Ectodermal cell (in vitro differentiated cells): ENCODE results near the gene GNAQ.
"Not testable (repeated sequence)": the region's sequence is repeated elsewhere in the genome, so short reads cannot be mapped to it uniquely, and the experiment has no call there.

ENCODE experiments used
- H3K27ac ChIP-seq: 2 replicates; pipeline ENCODE4 v1.7.0; 2013; ENCODE audit warnings: mild to moderate bottlenecking, low read depth, low read length; ENCODE audit not compliant: insufficient read depth, poor library complexity, severe bottlenecking
- H3K27me3 ChIP-seq: 2 replicates; pipeline ENCODE4 v1.7.0; 2013; ENCODE audit warnings: mild to moderate bottlenecking, low read length; ENCODE audit not compliant: insufficient read depth, control insufficient read depth, poor library complexity, severe bottlenecking
- H3K36me3 ChIP-seq: one replicate; pipeline ENCODE4 v1.7.0; 2013; ENCODE audit warnings: low read length; ENCODE audit not compliant: control insufficient read depth, insufficient read depth
- H3K4me1 ChIP-seq: one replicate; pipeline ENCODE4 v1.7.0; 2013; ENCODE audit warnings: low read length; ENCODE audit not compliant: control insufficient read depth, insufficient read depth
- H3K4me3 ChIP-seq: 2 replicates; pipeline ENCODE4 v1.7.0; 2013; ENCODE audit warnings: low read depth, low read length, control low read depth; ENCODE audit not compliant: insufficient read depth
- H3K9me3 ChIP-seq: 2 replicates; pipeline ENCODE4 v1.7.0; 2013; ENCODE audit warnings: mild to moderate bottlenecking, low read length, moderate library complexity; ENCODE audit not compliant: control insufficient read depth
- WGBS, 2 experiments: methylation state at CpG; one replicate each; pipeline ENCODE4 v1.1.7; 2013; ENCODE audit warnings: missing lambda C conversion rate in 2 of 2; 5-methylcytosine and 5-hydroxymethylcytosine counted together

Gene GNAQ

DNA sequence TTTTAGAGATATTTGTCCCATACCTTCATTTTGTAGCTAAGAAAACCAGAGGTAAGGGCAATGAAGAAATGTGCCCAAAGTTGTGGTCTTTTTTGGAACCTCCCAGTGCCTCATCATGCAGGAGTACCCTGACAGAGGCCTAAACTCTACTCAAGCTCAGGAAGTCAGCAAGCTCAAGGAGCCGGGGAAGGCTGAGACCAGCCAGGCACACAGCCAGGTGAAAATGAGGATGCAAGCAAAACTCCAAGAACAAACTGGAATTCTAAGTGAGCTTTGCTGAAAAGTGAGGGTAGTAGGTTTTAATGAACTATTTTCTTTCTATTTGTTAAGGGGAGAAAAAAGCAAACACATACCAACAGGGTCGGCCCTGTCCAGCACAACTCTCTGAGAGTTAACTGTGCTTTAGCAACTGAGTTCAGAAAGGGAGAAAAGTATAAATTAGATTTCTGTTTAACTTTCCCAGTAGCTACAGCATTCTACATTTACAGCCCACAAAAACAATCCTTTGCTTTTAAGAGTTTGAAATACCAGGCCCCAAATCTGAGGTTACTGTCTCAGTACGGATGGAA is 146.4 kb downstream of the GNAQ start:
- Histone ChIP-seq H3K36me3 (no peaks in the 10 kb centered on the region), H3K27me3 (no peaks in the 10 kb centered on the region), H3K4me1 (peaks cover 14% of the 10 kb centered on the region), H3K9me3 (no peaks in the 10 kb centered on the region), H3K4me3 (no peak overlapping the region), H3K27ac (no peak overlapping the region)
- 85 to 97% methylated on average over 2 to 3 of the region's 3 CpGs for WGBS, 2 experiments

DNA sequence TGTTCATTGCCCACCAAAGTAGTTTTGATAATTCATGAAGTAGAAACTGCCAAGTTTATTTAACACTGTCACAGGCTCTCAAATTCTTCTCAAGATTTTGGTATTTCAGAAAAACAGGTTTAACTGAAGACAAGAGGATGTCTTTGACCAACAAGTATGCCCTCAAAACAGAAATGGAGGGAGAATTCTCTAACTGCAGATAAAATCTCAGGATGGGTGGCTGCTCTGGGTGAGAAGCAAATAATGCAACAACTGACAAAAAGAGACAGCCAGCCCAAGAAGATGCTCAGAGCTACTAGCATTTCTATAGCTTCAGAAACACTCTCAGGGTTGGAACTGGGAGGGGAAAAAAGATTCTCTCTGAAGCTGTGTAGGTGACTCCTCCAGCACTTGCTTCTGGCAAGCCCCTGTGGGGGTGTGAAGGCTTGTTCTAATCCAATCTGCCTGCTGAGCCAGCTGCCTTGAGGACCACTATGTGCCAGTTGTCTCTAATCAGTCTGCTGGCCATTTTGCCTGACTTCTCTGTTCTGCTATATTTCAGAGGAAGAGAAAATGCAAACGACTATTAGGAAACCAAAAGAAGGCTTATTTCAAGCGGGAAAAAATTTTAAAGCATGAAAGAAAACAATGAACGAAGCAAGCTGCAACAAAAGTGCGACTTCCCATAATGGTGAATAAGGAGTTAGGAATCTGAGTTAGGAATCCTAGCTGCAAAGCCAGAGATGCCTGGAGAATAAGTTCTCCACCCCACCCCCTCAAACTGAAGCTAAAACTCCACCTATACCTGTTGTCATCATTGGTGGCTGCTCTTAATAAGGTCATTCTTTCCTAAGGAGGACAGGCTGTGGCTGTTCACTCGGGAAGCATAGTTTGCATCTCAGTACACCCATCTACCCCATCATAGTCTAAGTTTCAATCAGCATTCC is 147.5 kb downstream of the GNAQ start:
- no peaks in the 10 kb centered on the region for H3K9me3 ChIP-seq
- peaks cover 14% of the 10 kb centered on the region for H3K4me1 ChIP-seq
- no peak overlapping the region for H3K4me3 ChIP-seq
- 52 to 59% methylated on average over 5 of the region's 5 CpGs for WGBS, 2 experiments
- no peaks in the 10 kb centered on the region for H3K27me3 ChIP-seq
- H3K27ac ChIP-seq = no peak overlapping the region
- no peaks in the 10 kb centered on the region for H3K36me3 ChIP-seq

DNA sequence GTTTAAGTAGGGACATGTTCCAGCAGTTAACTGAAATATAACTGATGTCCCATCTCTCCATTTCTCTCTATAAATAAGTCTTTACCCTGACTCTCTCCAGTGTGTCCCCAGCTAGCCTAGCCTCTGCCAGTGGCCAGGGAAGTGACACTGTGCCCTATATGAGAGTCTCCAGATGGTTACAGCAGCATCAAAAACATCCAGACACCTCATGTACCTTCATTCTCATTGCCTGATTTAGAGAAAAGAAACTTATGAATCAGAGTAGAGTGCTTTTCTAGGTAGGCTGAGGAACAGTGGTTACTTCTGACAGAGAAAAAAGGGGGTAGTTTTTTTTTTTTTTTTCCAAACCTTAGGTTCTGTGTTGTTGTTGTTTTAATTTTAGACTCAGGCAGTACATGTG is 148.5 kb downstream of the GNAQ start:
- Histone ChIP-seq H3K27ac (no peak overlapping the region), H3K4me3 (no peak overlapping the region), H3K27me3 (no peaks in the 10 kb centered on the region), H3K36me3 (no peaks in the 10 kb centered on the region), H3K4me1 (peaks cover 14% of the 10 kb centered on the region), H3K9me3 (no peaks in the 10 kb centered on the region)

DNA sequence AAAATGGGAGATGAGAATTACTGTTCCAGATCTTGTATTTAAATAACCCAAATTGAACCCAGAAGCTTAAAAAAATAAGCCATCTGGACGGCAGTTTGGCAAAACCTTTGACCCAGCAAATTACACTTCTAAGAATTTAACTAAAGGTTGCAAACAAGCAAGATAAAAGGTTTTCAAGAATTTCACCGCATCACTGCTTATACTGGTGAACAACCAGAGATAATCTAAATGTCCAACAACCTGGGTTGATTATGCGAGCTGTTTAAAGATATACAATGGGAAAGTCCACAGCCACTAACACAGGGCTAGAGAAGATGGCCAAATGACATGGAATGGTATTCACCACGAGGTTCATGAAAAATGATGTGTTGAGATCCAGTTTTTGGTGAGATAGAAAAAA is 149.3 kb downstream of the GNAQ start:
- no peaks in the 10 kb centered on the region for H3K36me3 ChIP-seq
- H3K9me3 ChIP-seq = no peaks in the 10 kb centered on the region
- no peaks in the 10 kb centered on the region for H3K27me3 ChIP-seq
- peaks cover 14% of the 10 kb centered on the region for H3K4me1 ChIP-seq
- H3K4me3 ChIP-seq = no peak overlapping the region
- 93 to 98% methylated on average over 4 of the region's 4 CpGs for WGBS, 2 experiments
- H3K27ac ChIP-seq = no peak overlapping the region

DNA sequence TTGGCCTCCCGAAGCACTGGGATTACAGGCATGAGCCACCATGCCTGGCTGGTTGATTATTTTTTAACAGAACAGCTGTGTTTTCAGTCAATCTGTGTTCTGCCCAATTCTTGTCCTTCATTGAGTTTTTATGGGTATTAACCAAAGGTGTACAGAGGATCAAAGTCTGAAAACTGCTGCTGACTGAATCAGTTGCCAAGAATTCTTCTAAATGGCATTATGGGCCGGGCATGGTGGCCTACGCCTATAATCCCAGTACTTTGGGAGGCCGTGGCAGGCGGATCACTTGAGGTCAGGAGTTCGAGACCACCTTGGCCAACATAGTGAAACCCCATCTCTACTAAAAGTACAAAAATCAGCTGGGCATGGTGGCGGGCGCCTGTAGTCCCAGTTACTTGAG is 150.0 kb downstream of the GNAQ start:
- H3K4me3 ChIP-seq, H3K36me3 ChIP-seq, H3K9me3 ChIP-seq, H3K27ac ChIP-seq, H3K27me3 ChIP-seq: not testable (repeated sequence)
- WGBS, 2 experiments = 92 to 94% methylated on average over 8 of the region's 8 CpGs
- H3K4me1 ChIP-seq = peaks cover 14% of the 10 kb centered on the region

DNA sequence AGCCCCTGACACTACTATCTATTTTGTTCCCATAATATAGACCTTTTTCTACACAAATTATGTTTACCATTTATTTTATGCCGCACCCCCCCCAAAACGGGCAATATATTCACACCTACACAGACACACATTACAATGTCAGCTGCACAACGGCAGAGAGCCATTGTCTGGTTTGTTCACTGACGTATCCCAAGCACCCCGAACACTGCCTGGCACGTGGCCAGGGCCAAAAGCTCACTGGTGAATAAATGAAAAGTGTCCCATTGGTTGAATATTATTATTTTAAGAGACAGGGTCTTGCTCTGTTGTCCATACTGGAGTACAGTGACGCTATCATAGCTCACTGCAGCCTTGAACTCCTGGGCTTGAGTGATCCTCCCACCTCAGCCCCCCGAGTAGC is 150.5 kb downstream of the GNAQ start:
- Histone ChIP-seq H3K36me3 (no peaks in the 10 kb centered on the region), H3K27ac (no peak overlapping the region), H3K4me3 (no peak overlapping the region), H3K9me3 (no peaks in the 10 kb centered on the region), H3K27me3 (no peaks in the 10 kb centered on the region), H3K4me1 (peaks cover 17% of the 10 kb centered on the region)
- WGBS, 2 experiments = 89 to 90% methylated on average over 8 of the region's 8 CpGs

DNA sequence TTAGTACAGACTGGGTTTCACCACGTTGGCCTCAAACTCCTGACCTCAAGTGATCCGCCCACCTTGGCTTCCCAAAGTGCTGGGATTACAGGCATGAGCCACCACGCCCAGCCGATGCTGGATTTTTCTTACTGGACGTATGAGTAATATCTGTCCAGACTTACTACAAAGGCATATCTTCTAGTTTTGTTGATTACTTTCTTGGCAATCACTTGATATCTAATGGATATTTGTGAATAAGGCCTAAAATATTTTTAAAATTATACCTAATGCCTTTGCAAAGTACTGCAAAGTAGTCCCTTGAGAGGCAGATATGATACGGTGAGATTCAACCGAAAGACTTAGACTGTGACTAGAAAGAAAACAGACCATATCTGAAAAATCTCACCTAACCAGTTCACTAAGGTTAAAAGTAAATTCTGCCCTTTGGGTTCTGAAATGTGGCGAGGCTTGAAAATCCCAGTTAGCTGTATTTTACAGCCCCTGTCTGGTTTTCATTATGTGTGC is 152.1 kb downstream of the GNAQ start:
- Histone ChIP-seq H3K4me1 (peaks cover 12% of the 10 kb centered on the region), H3K27me3 (no peaks in the 10 kb centered on the region), H3K27ac (no peak overlapping the region), H3K36me3 (no peaks in the 10 kb centered on the region), H3K9me3 (no peaks in the 10 kb centered on the region), H3K4me3 (no peak overlapping the region)
- 93 to 97% methylated on average over 8 of the region's 8 CpGs for WGBS, 2 experiments

DNA sequence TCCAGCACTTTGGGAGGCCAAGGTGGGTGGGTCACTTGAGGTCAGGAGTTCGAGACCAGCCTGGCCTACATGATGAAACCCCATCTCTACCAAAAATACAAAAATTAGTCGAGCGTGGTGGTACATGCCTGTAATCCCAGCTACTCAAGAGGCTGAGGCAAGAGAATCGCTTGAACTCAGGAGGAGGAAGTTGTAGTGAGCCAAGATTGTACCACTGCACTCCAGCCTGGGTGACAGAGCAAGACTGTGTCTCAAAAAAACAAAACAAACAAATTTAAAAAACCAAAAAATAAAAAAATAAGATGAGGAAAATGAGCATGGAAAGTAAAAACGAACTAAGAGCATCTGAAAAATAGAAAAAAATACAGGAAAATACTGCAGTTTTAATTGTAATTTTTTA is 152.8 kb downstream of the GNAQ start:
- H3K27ac ChIP-seq, H3K4me1 ChIP-seq, H3K9me3 ChIP-seq, H3K36me3 ChIP-seq, H3K27me3 ChIP-seq, H3K4me3 ChIP-seq: not testable (repeated sequence)
- 90 to 100% methylated on average over 5 of the region's 5 CpGs for WGBS, 2 experiments

DNA sequence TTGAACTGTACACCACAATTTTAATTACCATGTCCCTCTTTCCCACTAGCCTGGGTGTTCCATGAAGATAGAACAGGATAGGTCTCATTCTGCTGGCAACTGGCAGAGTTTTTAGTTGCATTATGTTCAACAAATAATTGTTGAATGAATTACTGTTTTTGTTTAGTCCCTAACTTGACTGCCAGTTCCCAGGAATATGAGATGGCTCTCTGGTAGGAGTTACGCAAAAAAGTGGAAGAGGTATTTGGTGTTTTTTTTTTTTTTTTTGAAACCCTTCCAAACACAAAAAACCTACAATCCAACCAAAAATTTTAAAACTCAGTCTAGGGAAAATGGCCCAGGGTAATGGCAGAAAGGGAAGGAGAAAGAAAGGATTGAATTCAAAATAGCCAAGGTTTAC is 153.6 kb downstream of the GNAQ start:
- H3K4me1 ChIP-seq = peaks cover 4% of the 10 kb centered on the region
- WGBS, 2 experiments = no CpG with 5 or more reads among the region's 1 CpG

DNA sequence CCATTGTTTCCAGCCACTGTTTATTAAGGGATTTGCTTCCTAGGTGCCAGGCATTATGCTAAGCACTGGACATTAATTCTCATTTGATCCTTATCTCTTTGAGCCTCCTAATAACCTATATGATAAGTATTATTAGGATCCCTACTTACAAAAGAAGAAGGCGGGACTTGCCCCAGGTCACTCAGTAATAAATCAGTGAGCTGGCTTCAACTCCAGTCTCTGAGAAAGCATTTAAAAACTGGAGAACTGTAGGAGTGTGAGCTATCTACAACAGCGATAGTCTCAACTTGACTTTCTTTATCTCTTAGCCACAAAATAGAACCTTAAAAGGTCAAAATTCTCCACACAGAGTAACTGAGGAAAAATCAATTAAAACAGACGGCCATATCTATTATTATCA is 155.0 kb downstream of the GNAQ start:
- Histone ChIP-seq H3K27ac (no peak overlapping the region), H3K4me1 (peaks cover 4% of the 10 kb centered on the region), H3K9me3 (no peaks in the 10 kb centered on the region), H3K36me3 (no peaks in the 10 kb centered on the region), H3K27me3 (no peaks in the 10 kb centered on the region), H3K4me3 (no peak overlapping the region)
- 93 to 97% methylated on average over 3 of the region's 3 CpGs for WGBS, 2 experiments

More for the DNA sequence above, 153.6 kb downstream of the GNAQ start:
- no peaks in the 10 kb centered on the region for H3K27me3 ChIP-seq
- no peaks in the 10 kb centered on the region for H3K36me3 ChIP-seq
- no peak overlapping the region for H3K4me3 ChIP-seq
- no peak overlapping the region for H3K27ac ChIP-seq
- no peaks in the 10 kb centered on the region for H3K9me3 ChIP-seq
